Measurements from ENCODE around the gene HNRNPA1L2.
"Not testable (repeated sequence)": the region's sequence is repeated elsewhere in the genome, so short reads cannot be mapped to it uniquely, and the experiment has no call there.

- TF ChIP-seq POLR2A (IDR thresholded peaks at IDR 0.05; ENCODE audit: low read length); BHLHE40 (IDR thresholded peaks at IDR 0.05; ENCODE audit: low read depth, low read length); CTCF (IDR thresholded peaks at IDR 0.05); USF2 (IDR thresholded peaks at IDR 0.05); RNF2 (IDR thresholded peaks at IDR 0.05; ENCODE audit: borderline replicate concordance, low read depth): not testable (repeated sequence)
Measured at GRCh38 chr13:52593812-52594211, 48.4 kb upstream of the HNRNPA1L2 start.

Measured in A549 (cell line).